ENCODE data around the gene REXO1. TPM values are rescaled to one million over a fixed set of nuclear protein-coding genes. Genes with fewer than 3 reads are reported as not detected.

REXO1 gene
- total RNA-seq, 4 donors from 2014 or later: 16.2 to 36.0 (median 26.1) TPM

DNA sequence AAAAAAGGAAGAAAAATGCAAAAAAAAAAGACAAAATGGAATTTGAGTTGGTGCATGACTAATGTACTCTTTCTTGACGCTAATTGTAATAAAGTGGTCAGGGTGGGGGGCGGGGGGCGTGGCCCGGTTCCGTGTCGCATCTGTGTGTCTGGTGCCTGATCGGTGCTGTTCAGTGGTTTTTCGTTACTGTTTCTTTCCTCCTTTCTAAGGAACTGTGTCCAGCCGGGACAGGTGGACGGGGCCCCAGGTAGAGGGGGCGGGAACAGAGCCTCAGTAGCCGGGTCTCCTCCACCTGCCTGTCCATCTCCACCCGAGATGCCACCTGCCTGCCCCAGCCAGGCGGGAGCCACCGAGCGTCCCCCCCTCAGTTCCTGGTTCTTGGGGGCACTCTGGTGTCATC, 68.7 kb downstream of the REXO1 start:
- Histone ChIP-seq H3K27me3 (peaks cover 11 to 100% (median 54%) of the 10 kb centered on the region in 4 donors), H3K4me1 (peaks cover 4 to 18% (median 6%) of the 10 kb centered on the region in 4 donors), H3K4me3 (no peak overlapping the region), H3K27ac (replicated peaks in 1 of 4) (no peak overlapping the region), H3K9me3 (peaks cover 0 to 27% (median 22%) of the 10 kb centered on the region in 4 donors), H3K36me3 (no peaks in the 10 kb centered on the region)
- no peak for DNase-seq (ENCODE audit: extremely low spot score)
- intact Hi-C loops (cut with DNase I): no loop called here
- WGBS: 47% methylated on average over 16 of the region's 16 CpGs
- no peak for TF ChIP-seq EP300 (IDR thresholded peaks at IDR 0.05)
- TF ChIP-seq, protein P1, sequence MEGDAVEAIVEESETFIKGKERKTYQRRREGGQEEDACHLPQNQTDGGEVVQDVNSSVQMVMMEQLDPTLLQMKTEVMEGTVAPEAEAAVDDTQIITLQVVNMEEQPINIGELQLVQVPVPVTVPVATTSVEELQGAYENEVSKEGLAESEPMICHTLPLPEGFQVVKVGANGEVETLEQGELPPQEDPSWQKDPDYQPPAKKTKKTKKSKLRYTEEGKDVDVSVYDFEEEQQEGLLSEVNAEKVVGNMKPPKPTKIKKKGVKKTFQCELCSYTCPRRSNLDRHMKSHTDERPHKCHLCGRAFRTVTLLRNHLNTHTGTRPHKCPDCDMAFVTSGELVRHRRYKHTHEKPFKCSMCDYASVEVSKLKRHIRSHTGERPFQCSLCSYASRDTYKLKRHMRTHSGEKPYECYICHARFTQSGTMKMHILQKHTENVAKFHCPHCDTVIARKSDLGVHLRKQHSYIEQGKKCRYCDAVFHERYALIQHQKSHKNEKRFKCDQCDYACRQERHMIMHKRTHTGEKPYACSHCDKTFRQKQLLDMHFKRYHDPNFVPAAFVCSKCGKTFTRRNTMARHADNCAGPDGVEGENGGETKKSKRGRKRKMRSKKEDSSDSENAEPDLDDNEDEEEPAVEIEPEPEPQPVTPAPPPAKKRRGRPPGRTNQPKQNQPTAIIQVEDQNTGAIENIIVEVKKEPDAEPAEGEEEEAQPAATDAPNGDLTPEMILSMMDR (IDR thresholded peaks at IDR 0.05): no peak
- TF ChIP-seq POLR2A (IDR thresholded peaks at IDR 0.05; ENCODE audit: low read depth): no peak
- TF ChIP-seq POLR2AphosphoS5 (IDR thresholded peaks at IDR 0.05): no peak

DNA sequence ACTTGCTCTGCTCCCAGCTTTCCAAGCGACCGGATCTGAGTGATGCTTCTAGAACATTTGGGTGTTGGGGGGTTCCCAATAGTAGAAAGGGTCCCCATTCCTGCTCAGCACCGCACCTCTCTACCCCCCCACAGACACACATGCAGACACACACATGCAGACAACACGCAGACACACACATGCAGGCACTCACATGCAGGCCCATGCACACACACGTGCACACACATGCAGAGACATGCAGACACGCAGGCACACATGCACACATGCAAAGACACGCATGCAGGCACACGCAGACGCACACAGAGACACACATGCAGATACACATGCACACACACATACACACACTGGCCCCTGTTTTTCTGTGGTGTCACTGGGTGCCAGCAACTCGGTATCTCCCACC, 71.1 kb downstream of the REXO1 start:
- intact Hi-C loops (cut with DNase I): no loop called here
- TF ChIP-seq, protein P1 (IDR thresholded peaks at IDR 0.05): no peak
- TF ChIP-seq EP300 (IDR thresholded peaks at IDR 0.05) (no peak), POLR2A (IDR thresholded peaks at IDR 0.05; ENCODE audit: low read depth) (no peak), POLR2AphosphoS5 (IDR thresholded peaks at IDR 0.05) (no peak)
- peaks cover 11 to 97% (median 53%) of the 10 kb centered on the region in 4 donors for H3K27me3 ChIP-seq

DNA sequence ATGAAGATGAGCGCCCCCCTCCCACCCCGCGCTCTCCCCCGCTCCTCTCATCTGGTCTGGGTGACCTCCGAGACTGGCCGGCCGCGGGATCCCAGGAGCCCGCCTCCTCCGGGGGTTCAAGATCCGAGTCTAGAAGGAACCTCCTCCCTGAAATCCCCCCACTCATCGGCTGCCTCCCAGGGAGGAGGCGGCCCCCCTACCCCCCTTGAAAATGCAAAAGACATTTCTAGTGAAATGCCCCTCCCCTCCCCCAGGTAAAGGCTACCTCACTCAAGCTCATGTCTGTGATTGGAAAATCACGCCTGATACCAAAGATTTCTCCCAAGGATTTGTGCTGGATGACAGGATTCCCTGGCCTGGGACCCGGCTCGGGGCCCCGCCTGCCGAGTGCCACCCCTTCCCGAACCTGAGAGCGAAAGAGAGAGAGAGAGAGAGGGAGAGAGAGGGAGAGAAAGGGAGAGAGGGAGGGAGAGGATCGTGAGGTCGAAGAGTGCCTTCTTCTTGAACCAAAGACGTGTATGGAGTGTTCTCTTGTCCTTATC, 71.6 kb downstream of the REXO1 start:
- WGBS: 21% methylated on average over 10 of the region's 23 CpGs
- no peak for TF ChIP-seq POLR2A (IDR thresholded peaks at IDR 0.05; ENCODE audit: low read depth)
- TF ChIP-seq POLR2AphosphoS5 (IDR thresholded peaks at IDR 0.05): no peak
- no peak for TF ChIP-seq EP300 (IDR thresholded peaks at IDR 0.05)
- TF ChIP-seq, protein P1 (IDR thresholded peaks at IDR 0.05): no peak
- Histone ChIP-seq H3K27me3 (peaks cover 11 to 97% (median 55%) of the 10 kb centered on the region in 4 donors), H3K27ac (replicated peaks in 1 of 4) (no peak overlapping the region), H3K4me1 (peaks cover 4 to 18% (median 6%) of the 10 kb centered on the region in 4 donors), H3K36me3 (no peaks in the 10 kb centered on the region), H3K4me3 (no peak overlapping the region), H3K9me3 (peaks cover 0 to 15% (median 12%) of the 10 kb centered on the region in 4 donors)
- intact Hi-C loops (cut with DNase I): no loop called here
- DNase-seq (ENCODE audit: extremely low spot score): no peak

More for the DNA sequence above, 71.1 kb downstream of the REXO1 start:
- DNase-seq (ENCODE audit: extremely low spot score): no peak
- Histone ChIP-seq H3K4me3 (no peak overlapping the region), H3K4me1 (peaks cover 4 to 18% (median 6%) of the 10 kb centered on the region in 4 donors), H3K27ac (replicated peaks in 1 of 4) (no peak overlapping the region), H3K36me3 (no peaks in the 10 kb centered on the region), H3K9me3 (peaks cover 0 to 18% (median 16%) of the 10 kb centered on the region in 4 donors)
- WGBS: 63% methylated on average over 10 of the region's 10 CpGs

DNA sequence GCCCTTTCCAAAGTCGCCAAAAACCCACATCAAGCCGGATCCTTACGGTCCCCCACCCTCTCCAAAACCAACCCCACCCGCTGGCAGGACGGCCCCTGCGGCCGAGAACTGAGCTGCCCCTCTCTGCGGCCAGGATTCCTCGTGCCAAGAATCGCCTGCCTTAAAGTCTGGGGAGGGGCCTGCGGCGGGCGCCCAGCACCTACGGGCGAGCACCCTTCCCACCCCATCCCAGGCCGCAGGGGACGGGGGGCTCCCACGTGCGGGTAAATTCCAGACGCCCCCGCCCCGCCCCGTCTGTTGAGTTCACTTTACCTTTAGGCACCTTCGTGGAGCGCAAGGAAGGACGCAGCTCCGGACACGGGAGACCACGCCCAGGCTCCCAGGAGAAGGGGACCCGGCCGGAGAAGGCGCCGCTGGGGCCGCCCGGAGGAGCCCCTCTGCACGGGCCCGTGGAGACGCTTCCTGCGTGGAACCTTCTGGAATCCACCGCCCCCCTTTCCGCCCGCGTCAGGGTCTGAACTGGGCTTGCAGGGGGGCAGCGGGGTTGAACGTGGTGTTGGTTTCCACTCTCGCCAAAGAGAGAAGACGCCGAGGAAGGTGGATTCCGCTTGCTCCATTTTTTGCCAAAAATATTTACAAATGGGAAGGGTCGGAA, 72.2 kb downstream of the REXO1 start:
- H3K9me3 ChIP-seq: peaks cover 0 to 18% (median 14%) of the 10 kb centered on the region in 4 donors
- peaks cover 11 to 97% (median 59%) of the 10 kb centered on the region in 4 donors for H3K27me3 ChIP-seq
- no peak overlapping the region for H3K27ac ChIP-seq (replicated peaks in 1 of 4)
- no peak for DNase-seq (ENCODE audit: extremely low spot score)
- H3K36me3 ChIP-seq: no peaks in the 10 kb centered on the region
- TF ChIP-seq EP300 (IDR thresholded peaks at IDR 0.05) (no peak), POLR2A (IDR thresholded peaks at IDR 0.05; ENCODE audit: low read depth) (no peak), POLR2AphosphoS5 (IDR thresholded peaks at IDR 0.05) (no peak)
- TF ChIP-seq, protein P1 (IDR thresholded peaks at IDR 0.05): no peak
- intact Hi-C loops (cut with DNase I): no loop called here
- WGBS: 5% methylated on average over 22 of the region's 50 CpGs
- H3K4me1 ChIP-seq: peaks cover 4 to 18% (median 6%) of the 10 kb centered on the region in 4 donors
- no peak overlapping the region for H3K4me3 ChIP-seq
